ENCODE measurements around the gene NFYA. TPM values are rescaled to one million over a fixed set of nuclear protein-coding genes. Genes with fewer than 3 reads are reported as not detected.
"Not testable (repeated sequence)": the region's sequence is repeated elsewhere in the genome, so short reads cannot be mapped to it uniquely, and the experiment has no call there.

NFYA gene
- total and polyA plus RNA-seq, 2 donors (not counting 1 experiment from before 2014, with no cell fraction given), result 23.3 to 44.3 TPM

DNA sequence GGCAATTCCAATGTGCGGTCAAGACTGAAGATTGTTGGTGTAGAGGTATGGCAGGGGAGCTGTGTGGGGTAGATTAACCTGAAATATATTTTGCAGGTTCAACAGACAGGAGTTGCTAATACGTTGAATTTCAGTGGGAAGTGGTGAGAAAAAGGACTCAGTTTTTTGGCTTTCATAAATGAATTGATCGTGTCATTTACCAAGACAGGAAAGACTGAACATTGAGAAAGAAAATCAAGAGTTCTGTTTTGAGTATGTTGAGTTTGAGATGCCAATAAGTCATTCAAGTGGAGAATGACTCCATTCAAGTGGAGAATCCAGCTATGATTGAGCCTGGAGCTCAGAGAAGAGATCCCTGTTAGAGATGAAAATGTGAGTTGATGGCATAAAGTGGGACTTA is 31.1 kb downstream of the NFYA start:
- POLR2A ChIA-PET, result no interaction called here
- WGBS (ENCODE audit: insufficient coverage), result 61% methylated on average over 2 of the region's 3 CpGs

DNA sequence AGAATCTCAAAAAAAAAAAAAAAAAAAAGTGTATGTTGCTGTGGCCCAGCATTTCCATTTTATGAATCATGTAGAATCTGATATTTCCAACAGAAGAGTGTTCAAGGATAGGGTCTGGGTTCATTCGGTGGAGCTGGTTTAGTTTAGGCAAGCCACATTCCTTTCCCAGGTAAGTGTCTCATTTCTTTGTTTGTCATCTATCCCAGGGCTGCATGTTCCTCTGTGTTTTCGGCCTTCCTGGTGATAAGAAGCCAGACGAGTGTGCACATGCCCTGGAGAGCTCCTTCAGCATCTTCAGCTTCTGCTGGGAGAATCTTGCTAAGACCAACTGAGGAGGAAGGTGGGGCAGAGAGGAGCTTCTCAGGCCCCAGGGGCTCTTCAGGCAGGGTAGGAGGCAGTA is 38.2 kb downstream of the NFYA start:
- Histone ChIP-seq H3K27ac (ENCODE audit: low read length in 2 of 2) (no peak overlapping the region), H4K20me1 (ENCODE audit: control insufficient read depth, insufficient read depth, low read length, poor library complexity, severe bottlenecking) (no peaks in the 10 kb centered on the region), H3K4me3 (ENCODE audit: control extremely low read depth in 1 of 5, extremely low read depth in 1 of 5, insufficient read depth in 1 of 5, low read depth in 2 of 5, low read length in 4 of 5) (no peak overlapping the region), H3K36me3 (replicated peaks in 1 of 2; ENCODE audit: control extremely low read depth in 1 of 2, control insufficient read depth in 1 of 2, extremely low read depth in 1 of 2, insufficient read depth in 2 of 2, low read length in 1 of 2) (peaks cover 1 to 2% of the 10 kb centered on the region in 2 experiments), H3K27me3 (replicated peaks in 1 of 4; ENCODE audit: control extremely low read depth in 1 of 4, control insufficient read depth in 3 of 4, insufficient read depth in 4 of 4, low read length in 3 of 4) (no peaks in the 10 kb centered on the region), H3K9ac (ENCODE audit: low read length) (no peak overlapping the region), H3K4me1 (ENCODE audit: control insufficient read depth in 2 of 2, insufficient read depth in 2 of 2, low read length in 2 of 2) (no peaks in the 10 kb centered on the region), H3K79me2 (ENCODE audit: control insufficient read depth, insufficient read depth, low read length) (no peaks in the 10 kb centered on the region), H2AFZ (ENCODE audit: insufficient read depth, low read depth, low read length, poor library complexity, severe bottlenecking) (no peak overlapping the region), H3K9me3 (ENCODE audit: control extremely low read depth in 1 of 3, control insufficient read depth in 2 of 3, insufficient read depth in 1 of 3, low read length in 2 of 3) (no peaks in the 10 kb centered on the region), H3K4me2 (replicated peaks; ENCODE audit: low read depth, low read length, poor library complexity, severe bottlenecking) (no peak overlapping the region)
- intact Hi-C loops (cut with micrococcal nuclease), result no loop called here
- ATAC-seq (ENCODE audit: low read depth), result no peak
- TF ChIP-seq, protein P1, sequence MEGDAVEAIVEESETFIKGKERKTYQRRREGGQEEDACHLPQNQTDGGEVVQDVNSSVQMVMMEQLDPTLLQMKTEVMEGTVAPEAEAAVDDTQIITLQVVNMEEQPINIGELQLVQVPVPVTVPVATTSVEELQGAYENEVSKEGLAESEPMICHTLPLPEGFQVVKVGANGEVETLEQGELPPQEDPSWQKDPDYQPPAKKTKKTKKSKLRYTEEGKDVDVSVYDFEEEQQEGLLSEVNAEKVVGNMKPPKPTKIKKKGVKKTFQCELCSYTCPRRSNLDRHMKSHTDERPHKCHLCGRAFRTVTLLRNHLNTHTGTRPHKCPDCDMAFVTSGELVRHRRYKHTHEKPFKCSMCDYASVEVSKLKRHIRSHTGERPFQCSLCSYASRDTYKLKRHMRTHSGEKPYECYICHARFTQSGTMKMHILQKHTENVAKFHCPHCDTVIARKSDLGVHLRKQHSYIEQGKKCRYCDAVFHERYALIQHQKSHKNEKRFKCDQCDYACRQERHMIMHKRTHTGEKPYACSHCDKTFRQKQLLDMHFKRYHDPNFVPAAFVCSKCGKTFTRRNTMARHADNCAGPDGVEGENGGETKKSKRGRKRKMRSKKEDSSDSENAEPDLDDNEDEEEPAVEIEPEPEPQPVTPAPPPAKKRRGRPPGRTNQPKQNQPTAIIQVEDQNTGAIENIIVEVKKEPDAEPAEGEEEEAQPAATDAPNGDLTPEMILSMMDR (IDR thresholded peaks at IDR 0.05), result no peak
- TF ChIP-seq EZH2 (IDR thresholded peaks at IDR 0.05; ENCODE audit: borderline replicate concordance, insufficient read depth, low read depth, low read length, poor library complexity, severe bottlenecking), result no peak
- no peaks in the 10 kb centered on the region for H3K27me3 Mint-ChIP-seq
- H3K9me3 Mint-ChIP-seq (ENCODE audit: insufficient read depth), result no peaks in the 10 kb centered on the region
- H3K27ac Mint-ChIP-seq, result no peak overlapping the region
- H3K4me1 Mint-ChIP-seq, result no peaks in the 10 kb centered on the region
- H3K4me3 Mint-ChIP-seq, result no peak overlapping the region
- ChIA-PET CTCF (interaction anchor here (1.2 kb wide), 1 partner anchor 83 kb away, joined by 3 read pairs; no protein-coding TSS in a partner anchor), POLR2A (no interaction called here)
- DNase-seq, result no peak
- WGBS (ENCODE audit: insufficient coverage), result 100% methylated on average over 3 of the region's 3 CpGs

More for the DNA sequence above, 31.1 kb downstream of the NFYA start:
- TF ChIP-seq, protein P1 (IDR thresholded peaks at IDR 0.05), result no peak
- no peak for TF ChIP-seq EZH2 (IDR thresholded peaks at IDR 0.05; ENCODE audit: borderline replicate concordance, insufficient read depth, low read depth, low read length, poor library complexity, severe bottlenecking)
- Histone ChIP-seq H3K36me3 (replicated peaks in 1 of 2; ENCODE audit: control extremely low read depth in 1 of 2, control insufficient read depth in 1 of 2, extremely low read depth in 1 of 2, insufficient read depth in 2 of 2, low read length in 1 of 2) (peaks cover 2 to 22% of the 10 kb centered on the region in 2 experiments), H3K4me3 (ENCODE audit: control extremely low read depth in 1 of 5, extremely low read depth in 1 of 5, insufficient read depth in 1 of 5, low read depth in 2 of 5, low read length in 4 of 5) (no peak overlapping the region), H4K20me1 (ENCODE audit: control insufficient read depth, insufficient read depth, low read length, poor library complexity, severe bottlenecking) (no peaks in the 10 kb centered on the region), H3K4me2 (replicated peaks; ENCODE audit: low read depth, low read length, poor library complexity, severe bottlenecking) (no peak overlapping the region), H3K79me2 (ENCODE audit: control insufficient read depth, insufficient read depth, low read length) (no peaks in the 10 kb centered on the region), H3K4me1 (ENCODE audit: control insufficient read depth in 2 of 2, insufficient read depth in 2 of 2, low read length in 2 of 2) (no peaks in the 10 kb centered on the region), H3K9me3 (ENCODE audit: control extremely low read depth in 1 of 3, control insufficient read depth in 2 of 3, insufficient read depth in 1 of 3, low read length in 2 of 3) (no peaks in the 10 kb centered on the region), H3K27me3 (replicated peaks in 1 of 4; ENCODE audit: control extremely low read depth in 1 of 4, control insufficient read depth in 3 of 4, insufficient read depth in 4 of 4, low read length in 3 of 4) (no peaks in the 10 kb centered on the region), H2AFZ (ENCODE audit: insufficient read depth, low read depth, low read length, poor library complexity, severe bottlenecking) (no peak overlapping the region), H3K9ac (ENCODE audit: low read length) (no peak overlapping the region), H3K27ac (ENCODE audit: low read length in 2 of 2) (no peak overlapping the region)
- intact Hi-C loops (cut with micrococcal nuclease), result no loop called here
- DNase-seq, result no peak
- H3K4me3 Mint-ChIP-seq, result no peak overlapping the region
- H3K9me3 Mint-ChIP-seq (ENCODE audit: insufficient read depth), result no peaks in the 10 kb centered on the region
- no peak overlapping the region for H3K27ac Mint-ChIP-seq
- no peak for ATAC-seq (ENCODE audit: low read depth)
- no peaks in the 10 kb centered on the region for H3K27me3 Mint-ChIP-seq
- no peaks in the 10 kb centered on the region for H3K4me1 Mint-ChIP-seq
- CTCF ChIA-PET, result interaction anchor here (1.2 to 3.9 kb wide), 2 partner anchors 12 to 175 kb away, joined by 4 to 16 read pairs; no protein-coding TSS in a partner anchor

DNA sequence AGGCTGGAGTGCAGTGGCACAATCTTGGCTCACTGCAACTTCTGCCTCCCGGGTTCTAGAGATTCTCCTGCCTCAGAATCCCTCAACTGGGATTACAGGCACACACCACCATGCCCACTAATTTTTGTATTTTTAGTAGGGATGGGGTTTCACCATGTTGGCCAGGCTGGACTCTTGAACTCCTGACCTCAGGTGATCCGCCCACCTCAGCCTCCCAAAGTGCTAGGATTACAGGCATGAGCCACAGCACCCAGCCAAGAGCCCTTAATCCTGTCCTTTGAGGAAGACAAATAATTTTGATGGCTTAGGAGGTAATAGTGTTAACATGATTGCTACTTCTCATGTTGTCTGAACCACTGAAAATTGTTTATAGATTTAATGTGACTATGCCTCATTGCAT is 42.3 kb downstream of the NFYA start:
- H3K4me1 ChIP-seq (ENCODE audit: control insufficient read depth in 2 of 2, insufficient read depth in 2 of 2, low read length in 2 of 2); POLR2A ChIA-PET; H3K27ac Mint-ChIP-seq; H2AFZ ChIP-seq (ENCODE audit: insufficient read depth, low read depth, low read length, poor library complexity, severe bottlenecking); H3K4me3 Mint-ChIP-seq; H3K27ac ChIP-seq (ENCODE audit: low read length in 2 of 2); H3K79me2 ChIP-seq (ENCODE audit: control insufficient read depth, insufficient read depth, low read length); H3K36me3 ChIP-seq (replicated peaks in 1 of 2; ENCODE audit: control extremely low read depth in 1 of 2, control insufficient read depth in 1 of 2, extremely low read depth in 1 of 2, insufficient read depth in 2 of 2, low read length in 1 of 2); ATAC-seq (ENCODE audit: low read depth); H3K27me3 Mint-ChIP-seq; H3K4me3 ChIP-seq (ENCODE audit: control extremely low read depth in 1 of 5, extremely low read depth in 1 of 5, insufficient read depth in 1 of 5, low read depth in 2 of 5, low read length in 4 of 5); H3K4me1 Mint-ChIP-seq; DNase-seq; H3K9me3 ChIP-seq (ENCODE audit: control extremely low read depth in 1 of 3, control insufficient read depth in 2 of 3, insufficient read depth in 1 of 3, low read length in 2 of 3); intact Hi-C loops (cut with micrococcal nuclease); H4K20me1 ChIP-seq (ENCODE audit: control insufficient read depth, insufficient read depth, low read length, poor library complexity, severe bottlenecking); H3K27me3 ChIP-seq (replicated peaks in 1 of 4; ENCODE audit: control extremely low read depth in 1 of 4, control insufficient read depth in 3 of 4, insufficient read depth in 4 of 4, low read length in 3 of 4); H3K9me3 Mint-ChIP-seq (ENCODE audit: insufficient read depth); H3K4me2 ChIP-seq (replicated peaks; ENCODE audit: low read depth, low read length, poor library complexity, severe bottlenecking); H3K9ac ChIP-seq (ENCODE audit: low read length): not testable (repeated sequence)
- CTCF ChIA-PET, result interaction anchor here (1.0 kb wide), 1 partner anchor 12 kb away, joined by 4 read pairs; no protein-coding TSS in a partner anchor
- WGBS (ENCODE audit: insufficient coverage), result no CpG with 5 or more reads among the region's 2 CpGs
